Esophagus (tissue), 2 donors: ENCODE results near the gene UQCC3. TPM values are rescaled to one million over a fixed set of nuclear protein-coding genes. Genes with fewer than 3 reads are reported as not detected.
"Not testable (repeated sequence)": the region's sequence is repeated elsewhere in the genome, so short reads cannot be mapped to it uniquely, and the experiment has no call there.

ENCODE experiments used
- H3K27ac ChIP-seq, 2 donors: one replicate each; pipeline ENCODE4 v1.5.1; 2013; ENCODE audit warnings: low read depth in 2 of 2, mild to moderate bottlenecking in 2 of 2, inconsistent platforms in 1 of 2, low read length in 1 of 2, moderate library complexity in 1 of 2
- H3K27me3 ChIP-seq, 2 donors: one replicate each; pipeline ENCODE4 v1.6.1; 2013; ENCODE audit warnings: low read length in 2 of 2, control low read depth in 1 of 2, mild to moderate bottlenecking in 1 of 2; ENCODE audit not compliant: insufficient read depth in 2 of 2, control insufficient read depth in 1 of 2
- H3K36me3 ChIP-seq, 2 donors: one replicate each; pipeline ENCODE4 v1.6.1; 2013; ENCODE audit warnings: low read length in 1 of 2; ENCODE audit not compliant: control insufficient read depth in 2 of 2, insufficient read depth in 2 of 2
- H3K4me1 ChIP-seq, 2 donors: one replicate each; pipeline ENCODE4 v1.6.1; 2013; ENCODE audit warnings: low read length in 1 of 2; ENCODE audit not compliant: control insufficient read depth in 2 of 2, insufficient read depth in 2 of 2
- H3K4me3 ChIP-seq, 2 donors: one replicate each; pipeline ENCODE4 v1.5.1; 2013; ENCODE audit warnings: low read length in 2 of 2, mild to moderate bottlenecking in 2 of 2, low read depth in 1 of 2, moderate library complexity in 1 of 2
- H3K9me3 ChIP-seq, 2 donors: one replicate each; pipeline ENCODE4 v1.6.1; 2013; ENCODE audit warnings: mild to moderate bottlenecking in 2 of 2, low read depth in 1 of 2, low read length in 1 of 2, moderate library complexity in 1 of 2; ENCODE audit not compliant: control insufficient read depth in 2 of 2, insufficient read depth in 1 of 2
- WGBS, 2 donors: extraction: QIAGEN DNeasy Blood & Tissue Kit; methylation state at CpG; one replicate each; pipeline ENCODE4 v1.1.7; 2013; 5-methylcytosine and 5-hydroxymethylcytosine counted together
- polyA plus RNA-seq, 2 donors: library from polyadenylated mRNA; stranded (reverse); fragments of 200-250 nt; gene quantifications; one replicate each; pipeline ENCODE4 v1.2.3, GENCODE V29; 2013
- donor health status: healthy with polysubstance abuse.
- donor health status: Bipolar disorder and iron deficiency.

UQCC3 gene
- polyA plus RNA-seq, 2 donors: 16.5 to 23.2 TPM

GRCh38 chr11:62665075-62665598 lies 6.3 kb upstream of the UQCC3 start, which contains the start of the genes C11orf98 and CSKMT:
C11orf98 (minus strand) TSS chr11:62665210; CDS start chr11:62665169, 41 bp downstream.
CSKMT (plus strand) TSS chr11:62665312; CDS start chr11:62665880, 568 bp downstream.
- peak within 1 kb of the TSS; percentile 82 to 91 for H3K4me3 ChIP-seq
- peaks cover 4 to 10% of the 10 kb centered on the region in 2 donors for H3K4me1 ChIP-seq
- no peaks in the 10 kb centered on the region for H3K27me3 ChIP-seq
- peaks cover 3 to 5% of the 10 kb centered on the region in 2 donors for H3K36me3 ChIP-seq
- H3K27ac ChIP-seq: peak within 1 kb of the TSS; percentile 91 to 97
- no peaks in the 10 kb centered on the region for H3K9me3 ChIP-seq
- WGBS, 2 donors: 0% methylated on average over 42 to 46 of the region's 47 CpGs

GRCh38 chr11:62665599-62666258 lies 5.7 kb upstream of the UQCC3 start:
- 1 to 5% methylated on average over 39 of the region's 39 CpGs for WGBS, 2 donors
- Histone ChIP-seq H3K27ac (peak overlapping the region; percentile 87 to 97), H3K36me3 (peaks cover 3 to 5% of the 10 kb centered on the region in 2 donors), H3K9me3 (no peaks in the 10 kb centered on the region), H3K27me3 (no peaks in the 10 kb centered on the region), H3K4me3 (peak overlapping the region; percentile 82 to 91), H3K4me1 (peaks cover 4 to 10% of the 10 kb centered on the region in 2 donors)

- peak overlapping the region; percentile 87 to 97 for H3K27ac ChIP-seq
- peaks cover 4 to 10% of the 10 kb centered on the region in 2 donors for H3K4me1 ChIP-seq
- peaks cover 3 to 5% of the 10 kb centered on the region in 2 donors for H3K36me3 ChIP-seq
- H3K27me3 ChIP-seq: no peaks in the 10 kb centered on the region
- H3K9me3 ChIP-seq: no peaks in the 10 kb centered on the region
- peak overlapping the region; percentile 82 to 91 for H3K4me3 ChIP-seq
- WGBS, 2 donors: 31 to 35% methylated on average over 16 of the region's 16 CpGs
Observed at GRCh38 chr11:62666259-62666926, 5.1 kb upstream of the UQCC3 start.

GRCh38 chr11:62667460-62667859 lies 4.0 kb upstream of the UQCC3 start:
- Histone ChIP-seq H3K4me3 (no peak overlapping the region), H3K36me3 (peaks cover 3 to 5% of the 10 kb centered on the region in 2 donors), H3K27ac (no peak overlapping the region), H3K27me3 (no peaks in the 10 kb centered on the region), H3K9me3 (no peaks in the 10 kb centered on the region), H3K4me1 (peaks cover 4 to 10% of the 10 kb centered on the region in 2 donors)
- 71 to 86% methylated on average over 2 of the region's 2 CpGs for WGBS, 2 donors

GRCh38 chr11:62669420-62670161 lies 1.9 kb upstream of the UQCC3 start:
- Histone ChIP-seq H3K27me3 (no peaks in the 10 kb centered on the region), H3K27ac (peak overlapping the region in 1 of 2 donors; percentile 47), H3K36me3 (peaks cover 3 to 5% of the 10 kb centered on the region in 2 donors), H3K4me3 (no peak overlapping the region), H3K9me3 (no peaks in the 10 kb centered on the region), H3K4me1 (peaks cover 4 to 10% of the 10 kb centered on the region in 2 donors)
- WGBS, 2 donors: 62 to 67% methylated on average over 4 of the region's 4 CpGs

GRCh38 chr11:62671236-62671607 lies 251 bp upstream of the UQCC3 start:
- Histone ChIP-seq H3K4me1 (peaks cover 4 to 9% of the 10 kb centered on the region in 2 donors), H3K27ac (peak overlapping the region; percentile 93 to 97), H3K27me3 (no peaks in the 10 kb centered on the region), H3K9me3 (no peaks in the 10 kb centered on the region), H3K4me3 (peak overlapping the region; percentile 87 to 92), H3K36me3 (peaks cover 3 to 6% of the 10 kb centered on the region in 2 donors)
- WGBS, 2 donors: 0 to 1% methylated on average over 14 to 17 of the region's 17 CpGs

- H3K36me3 ChIP-seq: peaks cover 3 to 14% of the 10 kb centered on the region in 2 donors
- H3K27ac ChIP-seq: peak overlapping the region; percentile 93 to 97
- no peak overlapping the region for H3K4me3 ChIP-seq
- no peaks in the 10 kb centered on the region for H3K9me3 ChIP-seq
- peaks cover 0 to 5% of the 10 kb centered on the region in 2 donors for H3K4me1 ChIP-seq
- WGBS, 2 donors: 68 to 74% methylated on average over 2 of the region's 2 CpGs
- no peaks in the 10 kb centered on the region for H3K27me3 ChIP-seq
Observed at GRCh38 chr11:62673196-62673525, 1.7 kb downstream of the UQCC3 start.

GRCh38 chr11:62675415-62675814 lies 3.9 kb downstream of the UQCC3 start:
- not testable (repeated sequence) for H3K27ac ChIP-seq, H3K4me3 ChIP-seq, H3K27me3 ChIP-seq, H3K9me3 ChIP-seq, H3K4me1 ChIP-seq
- H3K36me3 ChIP-seq: peaks cover 3 to 14% of the 10 kb centered on the region in 2 donors
- WGBS, 2 donors: 90 to 93% methylated on average over 10 of the region's 10 CpGs

GRCh38 chr11:62676698-62677097 lies 5.2 kb downstream of the UQCC3 start:
- Histone ChIP-seq H3K27ac (peak overlapping the region in 1 of 2 donors; percentile 49), H3K4me1 (peaks cover 0 to 5% of the 10 kb centered on the region in 2 donors), H3K27me3 (no peaks in the 10 kb centered on the region), H3K4me3 (no peak overlapping the region), H3K36me3 (peaks cover 3 to 14% of the 10 kb centered on the region in 2 donors), H3K9me3 (no peaks in the 10 kb centered on the region)
- WGBS, 2 donors: 50% methylated on average over 6 of the region's 6 CpGs
